Measurements from ENCODE around the gene PJVK. TPM values are rescaled to one million over a fixed set of nuclear protein-coding genes. Genes with fewer than 3 reads are reported as not detected.

The PJVK gene
- total and polyA plus RNA-seq, 10 of the 15 experiments (the other 5 are each of a cell fraction or from before 2014, with no cell fraction given) = 1.8 to 6.8 (median 3.2) TPM

DNA sequence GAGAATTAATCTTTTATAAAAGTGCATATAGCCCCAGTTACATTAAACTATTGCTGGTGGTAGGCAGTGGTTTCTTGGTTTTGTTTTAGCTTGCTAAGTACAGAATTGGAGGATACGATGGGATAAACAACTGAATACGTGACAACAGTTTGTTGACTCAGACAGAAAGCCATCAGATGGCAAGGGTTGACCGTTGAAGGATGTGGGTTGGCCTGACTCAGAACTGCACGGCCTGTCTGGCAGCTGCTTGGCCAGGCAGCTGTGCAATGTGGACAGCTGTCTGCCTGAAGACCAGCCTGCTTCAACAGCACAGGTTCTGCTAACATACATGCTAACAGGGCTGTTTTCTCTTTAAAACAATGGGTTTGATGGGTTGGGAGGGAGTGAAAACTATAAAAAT lies 46.8 kb upstream of the PJVK start (continued):
- TF ChIP-seq POLR2AphosphoS2 (IDR thresholded peaks at IDR 0.05; ENCODE audit: low read depth, low read length) (no peak), SMC3 (IDR thresholded peaks at IDR 0.05; ENCODE audit: borderline replicate concordance, low read length) (no peak), NRF1 (conservative IDR thresholded peaks at IDR 0.05; ENCODE audit: low read depth, low read length) (no peak), DPF2 (IDR thresholded peaks at IDR 0.05) (peak; percentile 97), MTA3 (IDR thresholded peaks at IDR 0.05; ENCODE audit: borderline replicate concordance, low read length) (peak; percentile 97), TARDBP (IDR thresholded peaks at IDR 0.05; ENCODE audit: borderline replicate concordance) (peak; percentile 81; the same call in 1 of the 2 replicates), POLR2A (IDR thresholded peaks at IDR 0.05; ENCODE audit: low read depth, low read length) (peak; percentile 67), POLR2AphosphoS5 (IDR thresholded peaks at IDR 0.05; ENCODE audit: low read length) (peak; percentile 74; the same call in 1 of the 2 replicates), CBFB (IDR thresholded peaks at IDR 0.05; ENCODE audit: low read depth) (peak; percentile 73; the same call in 1 of the 2 replicates), TCF7 (IDR thresholded peaks at IDR 0.05; ENCODE audit: borderline replicate concordance) (peak; percentile 56; the same call in 1 of the 2 replicates), FOS (IDR thresholded peaks at IDR 0.05; ENCODE audit: borderline replicate concordance, extremely low read depth, insufficient read length) (no peak), NR2F1 (conservative IDR thresholded peaks at IDR 0.05) (peak; percentile 90), SP1 (IDR thresholded peaks at IDR 0.05; ENCODE audit: low read depth, low read length) (peak; percentile 92), CREM (IDR thresholded peaks at IDR 0.05; ENCODE audit: low read depth) (peak; percentile 95), RAD51 (IDR thresholded peaks at IDR 0.05) (0 out of 2 replicates have a peak, but pooled peaks have one; percentile 21), GATAD2B (conservative IDR thresholded peaks at IDR 0.05; ENCODE audit: low read depth) (0 out of 2 replicates have a peak, but pooled peaks have one; percentile 52), JUNB (IDR thresholded peaks at IDR 0.05) (peak; percentile 96), NFYA (IDR thresholded peaks at IDR 0.05; ENCODE audit: borderline replicate concordance, low read depth, low read length) (no peak), STAT1 (conservative IDR thresholded peaks at IDR 0.05) (no peak), NFIC (IDR thresholded peaks at IDR 0.05; ENCODE audit: low read depth, low read length) (peak; percentile 96), MXI1 (IDR thresholded peaks at IDR 0.05; ENCODE audit: low read depth, low read length) (peak; percentile 62; the same call in 1 of the 2 replicates), BCL11A (IDR thresholded peaks at IDR 0.05; ENCODE audit: low read depth, low read length) (peak; percentile 99)
- TF ChIP-seq, protein P1, sequence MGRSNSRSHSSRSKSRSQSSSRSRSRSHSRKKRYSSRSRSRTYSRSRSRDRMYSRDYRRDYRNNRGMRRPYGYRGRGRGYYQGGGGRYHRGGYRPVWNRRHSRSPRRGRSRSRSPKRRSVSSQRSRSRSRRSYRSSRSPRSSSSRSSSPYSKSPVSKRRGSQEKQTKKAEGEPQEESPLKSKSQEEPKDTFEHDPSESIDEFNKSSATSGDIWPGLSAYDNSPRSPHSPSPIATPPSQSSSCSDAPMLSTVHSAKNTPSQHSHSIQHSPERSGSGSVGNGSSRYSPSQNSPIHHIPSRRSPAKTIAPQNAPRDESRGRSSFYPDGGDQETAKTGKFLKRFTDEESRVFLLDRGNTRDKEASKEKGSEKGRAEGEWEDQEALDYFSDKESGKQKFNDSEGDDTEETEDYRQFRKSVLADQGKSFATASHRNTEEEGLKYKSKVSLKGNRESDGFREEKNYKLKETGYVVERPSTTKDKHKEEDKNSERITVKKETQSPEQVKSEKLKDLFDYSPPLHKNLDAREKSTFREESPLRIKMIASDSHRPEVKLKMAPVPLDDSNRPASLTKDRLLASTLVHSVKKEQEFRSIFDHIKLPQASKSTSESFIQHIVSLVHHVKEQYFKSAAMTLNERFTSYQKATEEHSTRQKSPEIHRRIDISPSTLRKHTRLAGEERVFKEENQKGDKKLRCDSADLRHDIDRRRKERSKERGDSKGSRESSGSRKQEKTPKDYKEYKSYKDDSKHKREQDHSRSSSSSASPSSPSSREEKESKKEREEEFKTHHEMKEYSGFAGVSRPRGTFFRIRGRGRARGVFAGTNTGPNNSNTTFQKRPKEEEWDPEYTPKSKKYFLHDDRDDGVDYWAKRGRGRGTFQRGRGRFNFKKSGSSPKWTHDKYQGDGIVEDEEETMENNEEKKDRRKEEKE (IDR thresholded peaks at IDR 0.05) = no peak
- TF ChIP-seq, protein P2, sequence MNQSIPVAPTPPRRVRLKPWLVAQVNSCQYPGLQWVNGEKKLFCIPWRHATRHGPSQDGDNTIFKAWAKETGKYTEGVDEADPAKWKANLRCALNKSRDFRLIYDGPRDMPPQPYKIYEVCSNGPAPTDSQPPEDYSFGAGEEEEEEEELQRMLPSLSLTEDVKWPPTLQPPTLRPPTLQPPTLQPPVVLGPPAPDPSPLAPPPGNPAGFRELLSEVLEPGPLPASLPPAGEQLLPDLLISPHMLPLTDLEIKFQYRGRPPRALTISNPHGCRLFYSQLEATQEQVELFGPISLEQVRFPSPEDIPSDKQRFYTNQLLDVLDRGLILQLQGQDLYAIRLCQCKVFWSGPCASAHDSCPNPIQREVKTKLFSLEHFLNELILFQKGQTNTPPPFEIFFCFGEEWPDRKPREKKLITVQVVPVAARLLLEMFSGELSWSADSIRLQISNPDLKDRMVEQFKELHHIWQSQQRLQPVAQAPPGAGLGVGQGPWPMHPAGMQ (IDR thresholded peaks at IDR 0.05; ENCODE audit: borderline replicate concordance) = no peak
- TF ChIP-seq, protein P3, sequence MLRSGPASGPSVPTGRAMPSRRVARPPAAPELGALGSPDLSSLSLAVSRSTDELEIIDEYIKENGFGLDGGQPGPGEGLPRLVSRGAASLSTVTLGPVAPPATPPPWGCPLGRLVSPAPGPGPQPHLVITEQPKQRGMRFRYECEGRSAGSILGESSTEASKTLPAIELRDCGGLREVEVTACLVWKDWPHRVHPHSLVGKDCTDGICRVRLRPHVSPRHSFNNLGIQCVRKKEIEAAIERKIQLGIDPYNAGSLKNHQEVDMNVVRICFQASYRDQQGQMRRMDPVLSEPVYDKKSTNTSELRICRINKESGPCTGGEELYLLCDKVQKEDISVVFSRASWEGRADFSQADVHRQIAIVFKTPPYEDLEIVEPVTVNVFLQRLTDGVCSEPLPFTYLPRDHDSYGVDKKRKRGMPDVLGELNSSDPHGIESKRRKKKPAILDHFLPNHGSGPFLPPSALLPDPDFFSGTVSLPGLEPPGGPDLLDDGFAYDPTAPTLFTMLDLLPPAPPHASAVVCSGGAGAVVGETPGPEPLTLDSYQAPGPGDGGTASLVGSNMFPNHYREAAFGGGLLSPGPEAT (IDR thresholded peaks at IDR 0.05; ENCODE audit: low read depth) = peak; percentile 62; the same call in 1 of the 2 replicates
- TF ChIP-seq, protein P4, sequence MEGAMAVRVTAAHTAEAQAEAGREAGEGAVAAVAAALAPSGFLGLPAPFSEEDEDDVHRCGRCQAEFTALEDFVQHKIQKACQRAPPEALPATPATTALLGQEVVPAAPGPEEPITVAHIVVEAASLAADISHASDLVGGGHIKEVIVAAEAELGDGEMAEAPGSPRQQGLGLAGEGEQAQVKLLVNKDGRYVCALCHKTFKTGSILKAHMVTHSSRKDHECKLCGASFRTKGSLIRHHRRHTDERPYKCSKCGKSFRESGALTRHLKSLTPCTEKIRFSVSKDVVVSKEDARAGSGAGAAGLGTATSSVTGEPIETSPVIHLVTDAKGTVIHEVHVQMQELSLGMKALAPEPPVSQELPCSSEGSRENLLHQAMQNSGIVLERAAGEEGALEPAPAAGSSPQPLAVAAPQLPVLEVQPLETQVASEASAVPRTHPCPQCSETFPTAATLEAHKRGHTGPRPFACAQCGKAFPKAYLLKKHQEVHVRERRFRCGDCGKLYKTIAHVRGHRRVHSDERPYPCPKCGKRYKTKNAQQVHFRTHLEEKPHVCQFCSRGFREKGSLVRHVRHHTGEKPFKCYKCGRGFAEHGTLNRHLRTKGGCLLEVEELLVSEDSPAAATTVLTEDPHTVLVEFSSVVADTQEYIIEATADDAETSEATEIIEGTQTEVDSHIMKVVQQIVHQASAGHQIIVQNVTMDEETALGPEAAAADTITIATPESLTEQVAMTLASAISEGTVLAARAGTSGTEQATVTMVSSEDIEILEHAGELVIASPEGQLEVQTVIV (IDR thresholded peaks at IDR 0.05; ENCODE audit: borderline replicate concordance, partially characterized antibody) = no peak
